ENCODE data around the gene DIPK1C. TPM values are rescaled to one million over a fixed set of nuclear protein-coding genes. Genes with fewer than 3 reads are reported as not detected.

DIPK1C gene
- total and polyA plus RNA-seq, 2 donors (not counting 1 experiment from before 2014, with no cell fraction given): not detected

GRCh38 chr18:74430806-74431571, 26.1 kb downstream of the DIPK1C start:
- DNase-seq (ENCODE audit: low read depth in 2 of 2): no peak
- H3K79me2 ChIP-seq (ENCODE audit: control insufficient read depth, insufficient read depth, low read length): no peaks in the 10 kb centered on the region
- peaks cover 2% of the 10 kb centered on the region for H3K27me3 ChIP-seq (ENCODE audit: control insufficient read depth, insufficient read depth, low read length)
- no peak overlapping the region for H3K9ac ChIP-seq (ENCODE audit: insufficient read depth, low read length)
- TF ChIP-seq CTCF (conservative IDR thresholded peaks at IDR 0.05 in 1 of 2, IDR thresholded peaks at IDR 0.05 in 1 of 2; ENCODE audit: low read depth in 1 of 2, low read length in 2 of 2) (no peak), EZH2 (IDR thresholded peaks at IDR 0.05; ENCODE audit: low read length, missing control alignments) (no peak)
- no peaks in the 10 kb centered on the region for H4K20me1 ChIP-seq (ENCODE audit: control insufficient read depth, extremely low read depth, insufficient read depth, low read length)
- no peaks in the 10 kb centered on the region for H3K36me3 ChIP-seq (ENCODE audit: control insufficient read depth, insufficient read depth, low read length)
- no peaks in the 10 kb centered on the region for H3K9me3 ChIP-seq (ENCODE audit: control insufficient read depth, insufficient read depth, low read depth, low read length)
- H2AFZ ChIP-seq (ENCODE audit: low read length): no peak overlapping the region
- no peak overlapping the region for H3K4me3 ChIP-seq (replicated peaks in 1 of 4; ENCODE audit: control extremely low read depth in 1 of 4, insufficient read depth in 1 of 4, low read depth in 3 of 4, low read length in 4 of 4)
- no peak overlapping the region for H3K4me2 ChIP-seq (ENCODE audit: extremely low read depth, insufficient read depth, low read length)
- no peak overlapping the region for H3K27ac ChIP-seq (ENCODE audit: insufficient read depth, low read length)
- H3K4me1 ChIP-seq (ENCODE audit: control insufficient read depth, extremely low read depth, insufficient read depth, low read length): no peaks in the 10 kb centered on the region

- no peaks in the 10 kb centered on the region for H3K9me3 ChIP-seq (ENCODE audit: control insufficient read depth, insufficient read depth, low read depth, low read length)
- H2AFZ ChIP-seq (ENCODE audit: low read length): no peak overlapping the region
- H4K20me1 ChIP-seq (ENCODE audit: control insufficient read depth, extremely low read depth, insufficient read depth, low read length): no peaks in the 10 kb centered on the region
- no peak overlapping the region for H3K9ac ChIP-seq (ENCODE audit: insufficient read depth, low read length)
- H3K4me3 ChIP-seq (replicated peaks in 1 of 4; ENCODE audit: control extremely low read depth in 1 of 4, insufficient read depth in 1 of 4, low read depth in 3 of 4, low read length in 4 of 4): no peak overlapping the region
- H3K27me3 ChIP-seq (ENCODE audit: control insufficient read depth, insufficient read depth, low read length): peaks cover 2% of the 10 kb centered on the region
- no peak for DNase-seq (ENCODE audit: low read depth in 2 of 2)
- no peak overlapping the region for H3K27ac ChIP-seq (ENCODE audit: insufficient read depth, low read length)
- no peak overlapping the region for H3K4me2 ChIP-seq (ENCODE audit: extremely low read depth, insufficient read depth, low read length)
- H3K36me3 ChIP-seq (ENCODE audit: control insufficient read depth, insufficient read depth, low read length): no peaks in the 10 kb centered on the region
- no peaks in the 10 kb centered on the region for H3K79me2 ChIP-seq (ENCODE audit: control insufficient read depth, insufficient read depth, low read length)
- no peaks in the 10 kb centered on the region for H3K4me1 ChIP-seq (ENCODE audit: control insufficient read depth, extremely low read depth, insufficient read depth, low read length)
- no peak for TF ChIP-seq CTCF (conservative IDR thresholded peaks at IDR 0.05 in 1 of 2, IDR thresholded peaks at IDR 0.05 in 1 of 2; ENCODE audit: low read depth in 1 of 2, low read length in 2 of 2)
- TF ChIP-seq EZH2 (IDR thresholded peaks at IDR 0.05; ENCODE audit: low read length, missing control alignments): no peak
These were observed 26.9 kb downstream of the DIPK1C start for GRCh38 chr18:74430231-74430630.

- no peak for DNase-seq (ENCODE audit: low read depth in 2 of 2)
- TF ChIP-seq EZH2 (IDR thresholded peaks at IDR 0.05; ENCODE audit: low read length, missing control alignments): no peak
- TF ChIP-seq CTCF (conservative IDR thresholded peaks at IDR 0.05 in 1 of 2, IDR thresholded peaks at IDR 0.05 in 1 of 2; ENCODE audit: low read depth in 1 of 2, low read length in 2 of 2): no peak
- Histone ChIP-seq H3K27ac (ENCODE audit: insufficient read depth, low read length) (no peak overlapping the region), H3K9ac (ENCODE audit: insufficient read depth, low read length) (no peak overlapping the region), H2AFZ (ENCODE audit: low read length) (no peak overlapping the region), H4K20me1 (ENCODE audit: control insufficient read depth, extremely low read depth, insufficient read depth, low read length) (no peaks in the 10 kb centered on the region), H3K4me1 (ENCODE audit: control insufficient read depth, extremely low read depth, insufficient read depth, low read length) (no peaks in the 10 kb centered on the region), H3K36me3 (ENCODE audit: control insufficient read depth, insufficient read depth, low read length) (no peaks in the 10 kb centered on the region), H3K4me2 (ENCODE audit: extremely low read depth, insufficient read depth, low read length) (no peak overlapping the region), H3K4me3 (replicated peaks in 1 of 4; ENCODE audit: control extremely low read depth in 1 of 4, insufficient read depth in 1 of 4, low read depth in 3 of 4, low read length in 4 of 4) (no peak overlapping the region), H3K9me3 (ENCODE audit: control insufficient read depth, insufficient read depth, low read depth, low read length) (no peaks in the 10 kb centered on the region), H3K27me3 (ENCODE audit: control insufficient read depth, insufficient read depth, low read length) (peaks cover 2% of the 10 kb centered on the region), H3K79me2 (ENCODE audit: control insufficient read depth, insufficient read depth, low read length) (no peaks in the 10 kb centered on the region)
These were observed 28.0 kb downstream of the DIPK1C start for GRCh38 chr18:74429096-74429495.

Data from fibroblast of lung (primary cell).